Right cardiac atrium (tissue), 5 donors: ENCODE results near the gene TMEM132D. TPM values are rescaled to one million over a fixed set of nuclear protein-coding genes. Genes with fewer than 3 reads are reported as not detected.

Experiments
- ATAC-seq, 2 donors: fragments of 200-7000 bp; cut with Tn5 transposase; one replicate each; pipeline versions ENCODE4 v1.8.0 to v1.9.1; 2020; ENCODE audit warnings: moderate library complexity in 2 of 2, mild to moderate bottlenecking in 1 of 2
- DNase-seq, 3 donors: peaks; one replicate each; pipeline ENCODE4 v3.0.0-alpha.2; 2020
- H3K27ac ChIP-seq: one replicate; pipeline ENCODE4 v1.5.1; 2013; ENCODE audit warnings: mild to moderate bottlenecking, low read length, control low read depth, moderate library complexity
- H3K27me3 ChIP-seq: one replicate; pipeline ENCODE4 v1.6.1; 2013; ENCODE audit not compliant: control insufficient read depth, insufficient read depth
- H3K4me1 ChIP-seq: one replicate; pipeline ENCODE4 v1.6.1; 2013; ENCODE audit warnings: low read length; ENCODE audit not compliant: control insufficient read depth, insufficient read depth
- H3K4me3 ChIP-seq: one replicate; pipeline ENCODE4 v1.5.1; 2013; ENCODE audit warnings: low read length, control low read depth
- H3K9me3 ChIP-seq: one replicate; pipeline ENCODE4 v1.6.1; 2013; ENCODE audit warnings: low read length; ENCODE audit not compliant: control insufficient read depth
- WGBS: extraction: QIAGEN DNeasy Blood & Tissue Kit; methylation state at CpG from one replicate; pipeline ENCODE4 v1.1.7; 2013; 5-methylcytosine and 5-hydroxymethylcytosine counted together
- intact Hi-C, 4 donors: fragments of 100-400 bp; cut with DNase I; formaldehyde crosslinking; loops; one replicate each; pipeline versions ENCODE4 v1.11.0 to v1.14.0; 2022 to 2023
- polyA plus RNA-seq: library from polyadenylated mRNA; stranded (reverse); fragments of 200-250 nt; gene quantifications from one replicate; pipeline ENCODE4 v1.2.3, GENCODE V29; 2013
- total RNA-seq, 4 donors: library from RNA; stranded (reverse); fragmentation: NEBNext Ultra II Directional; extraction: Animal tissue kit (Norgen Biotek cat#: 25700); gene quantifications; one replicate each; pipeline ENCODE4 v1.2.1, GENCODE V29; 2021
- donor health status: healthy with polysubstance abuse.
- donor health status: DM: no; HTN: yes; CAD: no.
- donor health status: DM: no; HTN: no; CAD: no.
- donor health status: DM: no; HTN: yes; CAD: no; lungs with severe emphysema.
- donor health status: DM: yes; HTN: yes; CAD: no.

The TMEM132D gene
- total and polyA plus RNA-seq, 5 donors, result not detected

DNA sequence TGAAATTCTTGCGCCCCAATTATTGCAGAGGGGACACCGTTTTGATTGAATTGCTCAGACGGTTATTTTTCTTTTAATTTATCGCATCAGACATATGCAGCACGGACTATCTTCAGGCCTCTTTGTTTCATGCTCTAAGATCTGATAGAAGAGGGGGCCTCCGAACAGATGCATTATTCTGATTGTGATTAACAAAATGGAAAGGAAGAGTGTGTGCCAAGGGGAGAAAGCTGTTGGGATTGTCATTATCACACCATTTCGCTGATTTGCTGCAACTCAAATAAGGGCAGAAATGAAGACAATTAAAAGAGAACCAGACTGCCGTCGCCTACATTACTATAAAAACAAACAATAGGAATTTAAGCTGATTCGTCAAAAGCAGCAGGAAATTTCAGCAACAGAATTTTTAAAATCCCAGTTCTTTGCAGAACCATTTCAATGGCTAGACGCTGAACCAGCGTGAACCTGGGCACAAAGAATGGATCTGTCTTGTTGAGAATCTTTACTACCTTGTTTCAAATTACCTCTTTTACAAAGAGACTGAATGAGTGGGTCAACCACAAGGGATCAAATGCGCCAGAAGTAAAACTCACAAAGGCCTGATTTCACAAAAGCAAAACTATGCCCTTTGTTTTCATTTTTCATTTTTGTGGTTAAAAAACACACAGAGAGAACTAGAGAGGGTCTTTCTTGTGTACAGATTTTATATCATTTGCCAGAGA is 30.6 kb downstream of the TMEM132D start:
- no peak overlapping the region for H3K4me3 ChIP-seq
- no peak for ATAC-seq
- no peak for DNase-seq
- no peaks in the 10 kb centered on the region for H3K27me3 ChIP-seq
- H3K27ac ChIP-seq, result no peak overlapping the region
- H3K4me1 ChIP-seq, result no peaks in the 10 kb centered on the region
- intact Hi-C loops, result no loop called here
- peaks cover 2% of the 10 kb centered on the region for H3K9me3 ChIP-seq
- WGBS, result 55% methylated on average over 13 of the region's 13 CpGs

DNA sequence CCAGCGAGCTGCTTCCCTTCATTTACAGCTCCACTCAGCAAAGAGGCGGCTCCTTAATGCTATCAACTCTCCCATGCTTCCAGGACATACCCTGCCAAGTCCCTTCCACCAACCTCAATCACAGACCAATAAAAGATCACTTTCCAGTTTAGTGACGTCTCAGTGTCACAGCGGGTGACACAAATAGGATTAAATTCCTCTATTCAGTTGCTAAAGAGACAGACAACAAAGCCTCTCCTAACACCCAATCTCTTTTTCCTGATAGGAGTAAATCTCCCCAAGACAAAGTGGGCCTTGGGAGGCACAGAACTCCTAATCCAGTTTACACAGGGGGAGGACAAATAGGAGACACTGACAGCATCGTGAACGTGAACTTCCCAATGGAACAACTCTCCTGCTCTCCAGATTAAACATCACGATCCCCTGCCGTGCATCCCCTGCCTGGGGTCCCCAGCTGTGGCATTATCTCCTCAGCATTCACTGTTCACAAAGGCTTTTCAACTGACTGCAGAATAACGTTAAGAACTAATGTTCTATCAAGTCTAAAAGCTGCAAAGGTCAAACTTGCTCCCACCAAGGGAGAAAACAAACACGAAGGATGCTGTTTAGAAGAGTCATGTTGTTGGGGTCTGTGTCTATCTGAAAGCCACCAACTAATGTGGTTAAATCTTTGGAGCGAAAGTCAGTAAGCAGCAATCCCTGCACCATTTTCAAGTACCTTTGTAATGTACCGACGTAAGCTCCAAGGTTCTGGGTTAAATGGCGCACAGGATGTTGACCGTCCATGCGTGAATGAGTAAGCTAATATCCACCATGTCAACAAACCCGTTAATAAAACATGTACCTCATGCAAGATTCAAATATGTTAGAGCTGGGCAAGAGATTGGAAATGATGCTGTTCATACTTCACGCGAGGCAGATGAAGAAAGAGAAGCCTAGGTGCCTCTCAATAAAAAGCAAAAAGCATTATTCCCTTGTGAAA is 31.5 kb downstream of the TMEM132D start:
- ATAC-seq (no peak), DNase-seq (no peak)
- H3K27me3 ChIP-seq, result no peaks in the 10 kb centered on the region
- H3K4me1 ChIP-seq, result no peaks in the 10 kb centered on the region
- peaks cover 2% of the 10 kb centered on the region for H3K9me3 ChIP-seq
- intact Hi-C loops, result no loop called here
- no peak overlapping the region for H3K27ac ChIP-seq
- no peak overlapping the region for H3K4me3 ChIP-seq
- 25% methylated on average over 19 of the region's 19 CpGs for WGBS

DNA sequence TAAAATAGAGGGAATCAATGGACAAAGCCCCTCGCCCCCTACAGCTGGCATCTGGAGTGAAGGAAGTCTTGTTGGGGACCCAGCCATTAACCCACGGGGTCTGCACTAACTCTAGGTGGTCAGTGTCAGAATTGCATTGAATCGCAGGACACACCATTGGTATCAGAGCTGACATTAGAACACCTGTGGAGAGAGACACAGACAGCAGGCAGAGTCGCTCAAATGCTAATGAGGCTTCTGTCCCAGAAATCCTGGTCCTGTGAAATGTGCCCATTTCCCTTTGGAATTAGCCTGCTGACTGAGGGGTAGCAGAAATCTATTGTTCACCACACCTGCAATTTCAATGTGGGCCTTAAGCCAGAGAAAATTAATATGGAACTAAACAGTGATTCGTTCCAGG is 33.0 kb downstream of the TMEM132D start:
- H3K9me3 ChIP-seq, result peaks cover 2% of the 10 kb centered on the region
- no peak for DNase-seq
- no peak overlapping the region for H3K27ac ChIP-seq
- no peak overlapping the region for H3K4me3 ChIP-seq
- intact Hi-C loops, result no loop called here
- H3K27me3 ChIP-seq, result no peaks in the 10 kb centered on the region
- ATAC-seq, result no peak
- WGBS, result 57% methylated on average over 5 of the region's 5 CpGs
- no peaks in the 10 kb centered on the region for H3K4me1 ChIP-seq

DNA sequence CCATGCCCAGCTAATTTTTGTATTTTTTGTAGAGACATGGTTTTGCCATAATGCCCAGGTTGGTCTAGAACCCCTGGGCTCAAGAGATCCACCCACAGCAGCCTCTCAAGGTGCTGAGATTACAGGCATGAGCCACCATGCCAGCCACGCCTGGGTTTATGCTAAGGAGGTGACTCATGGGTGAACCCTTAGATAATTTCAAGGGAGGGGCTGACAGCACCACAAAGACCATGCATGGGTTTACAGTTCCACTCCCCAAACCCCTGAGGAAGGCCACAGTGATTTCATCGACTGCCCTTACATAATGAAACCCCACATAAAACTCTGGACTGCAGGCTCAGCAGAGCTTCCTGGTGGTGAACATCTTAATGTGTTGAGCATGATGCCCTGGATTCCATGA is 33.7 kb downstream of the TMEM132D start:
- ATAC-seq (no peak), DNase-seq (no peak)
- no peaks in the 10 kb centered on the region for H3K27me3 ChIP-seq
- H3K9me3 ChIP-seq, result peaks cover 2% of the 10 kb centered on the region
- WGBS, result 74% methylated on average over 2 of the region's 2 CpGs
- H3K4me1 ChIP-seq, result no peaks in the 10 kb centered on the region
- intact Hi-C loops, result no loop called here
- no peak overlapping the region for H3K27ac ChIP-seq
- no peak overlapping the region for H3K4me3 ChIP-seq

DNA sequence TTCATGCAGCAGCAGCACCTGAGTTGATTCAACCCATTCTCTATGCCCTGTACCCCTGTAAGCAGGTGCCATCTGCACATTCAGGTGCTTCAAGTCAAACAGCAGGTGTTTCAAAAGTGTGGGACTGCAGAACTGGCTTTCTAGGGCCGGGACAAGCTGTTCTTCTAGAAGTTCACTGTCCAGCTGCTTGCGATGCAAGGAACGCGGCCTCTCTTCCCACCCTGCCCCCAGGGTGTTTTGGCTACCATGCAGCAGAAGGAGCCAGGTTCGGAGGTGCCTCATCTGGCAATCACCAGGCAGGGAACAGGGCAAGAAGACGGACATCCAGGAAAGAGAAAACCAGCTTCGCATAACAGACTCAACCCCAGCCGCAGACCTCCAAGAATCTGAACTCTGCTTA is 35.2 kb downstream of the TMEM132D start:
- 76% methylated on average over 8 of the region's 8 CpGs for WGBS
- H3K27ac ChIP-seq, result no peak overlapping the region
- no peak for DNase-seq
- ATAC-seq, result no peak
- H3K4me3 ChIP-seq, result no peak overlapping the region
- H3K4me1 ChIP-seq, result no peaks in the 10 kb centered on the region
- peaks cover 2% of the 10 kb centered on the region for H3K9me3 ChIP-seq
- H3K27me3 ChIP-seq, result no peaks in the 10 kb centered on the region
- intact Hi-C loops, result no loop called here

GRCh38 chr12:129863938-129864337 is 39.9 kb downstream of the TMEM132D start:
- 68% methylated on average over 4 of the region's 4 CpGs for WGBS
- H3K4me3 ChIP-seq, result no peak overlapping the region
- intact Hi-C loops, result no loop called here
- DNase-seq, result no peak
- no peaks in the 10 kb centered on the region for H3K4me1 ChIP-seq
- H3K27me3 ChIP-seq, result no peaks in the 10 kb centered on the region
- H3K27ac ChIP-seq, result no peak overlapping the region
- no peak for ATAC-seq
- peaks cover 2% of the 10 kb centered on the region for H3K9me3 ChIP-seq

GRCh38 chr12:129862561-129863175 is 41.2 kb downstream of the TMEM132D start:
- Histone ChIP-seq H3K9me3 (no peaks in the 10 kb centered on the region), H3K27ac (no peak overlapping the region), H3K27me3 (no peaks in the 10 kb centered on the region), H3K4me1 (no peaks in the 10 kb centered on the region), H3K4me3 (no peak overlapping the region)
- WGBS, result 62% methylated on average over 7 of the region's 7 CpGs
- intact Hi-C loops, result no loop called here
- DNase-seq (no peak), ATAC-seq (no peak)

DNA sequence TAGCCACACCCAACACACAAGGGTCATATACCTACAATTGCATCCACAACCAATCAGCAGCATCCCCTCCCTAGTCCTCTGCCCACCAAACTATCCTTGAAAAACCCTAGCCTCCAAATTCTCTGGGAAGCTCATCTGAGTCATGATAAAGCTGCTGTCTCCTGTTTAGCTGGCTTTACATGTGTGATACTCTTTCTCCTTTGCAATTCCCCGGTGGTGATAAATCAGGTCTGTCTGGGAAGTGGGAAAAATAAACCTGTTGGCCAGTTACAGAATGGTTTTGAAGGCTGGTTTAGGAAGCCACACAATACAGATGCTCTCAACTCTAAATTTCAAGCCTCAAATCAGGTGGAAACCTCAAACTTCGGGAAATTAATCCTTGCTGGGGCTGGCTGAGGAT is 41.9 kb downstream of the TMEM132D start:
- WGBS, result 61% methylated on average over 2 of the region's 2 CpGs

GRCh38 chr12:129854591-129854990 is 49.2 kb downstream of the TMEM132D start:
- intact Hi-C loops, result no loop called here
- no peak for ATAC-seq
- 41% methylated on average over 6 of the region's 6 CpGs for WGBS
- Histone ChIP-seq H3K27ac (no peak overlapping the region), H3K4me3 (no peak overlapping the region), H3K9me3 (no peaks in the 10 kb centered on the region), H3K27me3 (no peaks in the 10 kb centered on the region), H3K4me1 (no peaks in the 10 kb centered on the region)
- no peak for DNase-seq

More for the DNA sequence above, 41.9 kb downstream of the TMEM132D start:
- no peaks in the 10 kb centered on the region for H3K4me1 ChIP-seq
- DNase-seq (no peak), ATAC-seq (no peak)
- H3K27me3 ChIP-seq, result no peaks in the 10 kb centered on the region
- H3K4me3 ChIP-seq, result no peak overlapping the region
- intact Hi-C loops, result no loop called here
- H3K27ac ChIP-seq, result no peak overlapping the region
- no peaks in the 10 kb centered on the region for H3K9me3 ChIP-seq

DNA sequence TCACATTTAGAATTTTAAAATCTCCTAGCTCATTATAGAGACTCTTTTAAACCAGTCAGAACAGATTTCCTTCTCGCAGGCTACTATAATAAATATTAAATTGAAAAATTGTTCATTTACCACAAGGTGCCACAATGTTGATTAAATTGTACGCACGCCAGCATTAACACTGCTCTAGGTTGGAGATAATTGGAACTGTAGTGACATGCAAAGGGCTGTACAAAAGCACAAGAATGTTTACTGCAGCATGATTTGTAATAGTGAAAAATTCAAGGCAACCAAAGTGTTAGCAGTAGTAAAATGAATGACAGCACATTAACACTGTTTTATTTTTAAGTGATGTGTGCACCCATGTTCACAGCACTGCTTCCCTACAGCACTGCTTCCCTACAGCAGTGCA is 52.5 kb downstream of the TMEM132D start:
- Histone ChIP-seq H3K4me3 (no peak overlapping the region), H3K4me1 (no peaks in the 10 kb centered on the region), H3K27me3 (no peaks in the 10 kb centered on the region), H3K27ac (no peak overlapping the region), H3K9me3 (no peaks in the 10 kb centered on the region)
- no peak for DNase-seq
- no peak for ATAC-seq
- intact Hi-C loops, result no loop called here
- WGBS, result 86% methylated on average over 3 of the region's 3 CpGs

DNA sequence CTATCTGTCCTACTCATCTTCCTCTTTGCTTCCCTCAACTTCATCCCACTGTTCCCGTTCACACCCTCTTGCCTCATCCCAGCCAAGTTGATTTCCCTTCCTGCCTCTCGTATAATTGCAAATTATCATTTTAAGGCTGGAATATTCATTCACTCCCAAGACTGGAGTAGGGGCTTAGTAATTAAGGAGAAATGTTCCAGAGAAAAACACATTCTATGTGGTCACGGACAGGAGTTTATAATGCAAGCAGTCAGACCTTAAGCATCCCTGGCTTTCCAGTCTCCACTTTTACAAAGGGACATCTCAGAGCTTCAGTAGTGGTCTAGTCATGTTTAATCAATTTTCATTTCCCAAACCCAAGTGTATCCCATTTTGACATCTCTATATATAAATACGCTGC is 54.9 kb downstream of the TMEM132D start:
- DNase-seq, result no peak
- no peaks in the 10 kb centered on the region for H3K4me1 ChIP-seq
- no peak overlapping the region for H3K27ac ChIP-seq
- no peaks in the 10 kb centered on the region for H3K27me3 ChIP-seq
- no peaks in the 10 kb centered on the region for H3K9me3 ChIP-seq
- WGBS, result 77% methylated on average over 4 of the region's 4 CpGs
- no peak for ATAC-seq
- H3K4me3 ChIP-seq, result no peak overlapping the region
- intact Hi-C loops, result no loop called here
